ENCODE results near the gene ADPRS. TPM values are rescaled to one million over a fixed set of nuclear protein-coding genes. Genes with fewer than 3 reads are reported as not detected.

Gene ADPRS
- total and polyA plus RNA-seq, 4 experiments from 2014 or later, result 25.7 to 31.5 (median 27.7) TPM

DNA sequence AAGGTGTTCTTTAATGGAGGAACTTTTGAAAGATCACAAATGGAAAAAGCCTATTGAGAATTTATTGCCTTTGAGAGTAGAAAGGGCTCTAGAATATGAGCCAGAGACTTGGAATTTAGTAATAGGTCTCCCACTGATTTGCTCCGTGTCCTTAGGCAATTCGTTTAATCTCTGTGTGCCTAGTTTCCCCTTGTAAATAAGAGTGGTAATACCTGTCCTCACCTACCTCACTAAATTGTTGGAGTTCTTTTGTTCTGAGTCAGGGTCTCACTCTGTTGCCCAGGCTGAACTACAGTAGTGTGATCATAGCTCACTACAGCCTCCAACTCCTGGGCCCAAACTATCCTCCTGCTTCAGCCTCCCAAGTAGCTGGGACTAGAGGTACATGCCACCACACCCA lies 19.8 kb upstream of the ADPRS start:
- Mint-ChIP-seq H3K4me1 (no peaks in the 10 kb centered on the region), H3K9me3 (no peaks in the 10 kb centered on the region), H3K4me3 (no peak overlapping the region), H3K27ac (peak overlapping the region in 1 of 7 donors; percentile 43), H3K27me3 (no peaks in the 10 kb centered on the region), H3K36me3 (no peaks in the 10 kb centered on the region)
- no peaks in the 10 kb centered on the region for H3K9me3 ChIP-seq (ENCODE audit: control insufficient read depth in 1 of 2, low read length in 2 of 2)
- H3K4me1 ChIP-seq (ENCODE audit: insufficient read depth, low read length), result no peaks in the 10 kb centered on the region
- no peak overlapping the region for H3K4me3 ChIP-seq (ENCODE audit: low read length in 2 of 2)
- intact Hi-C loops (cut with micrococcal nuclease), result no loop called here
- no peaks in the 10 kb centered on the region for H3K36me3 ChIP-seq (ENCODE audit: insufficient read depth, low read length)
- DNase-seq, result no peak
- no peaks in the 10 kb centered on the region for H3K27me3 ChIP-seq (ENCODE audit: insufficient read depth, low read length)
- POLR2A ChIA-PET (ENCODE audit: partially characterized antibody), result interaction anchor here (1.2 kb wide), 1 partner anchor 20 kb away, joined by 4 read pairs; no protein-coding TSS in a partner anchor
- no peak overlapping the region for H3K27ac ChIP-seq (ENCODE audit: low read depth, low read length)
- CTCF ChIA-PET (ENCODE audit: partially characterized antibody), result no interaction called here

DNA sequence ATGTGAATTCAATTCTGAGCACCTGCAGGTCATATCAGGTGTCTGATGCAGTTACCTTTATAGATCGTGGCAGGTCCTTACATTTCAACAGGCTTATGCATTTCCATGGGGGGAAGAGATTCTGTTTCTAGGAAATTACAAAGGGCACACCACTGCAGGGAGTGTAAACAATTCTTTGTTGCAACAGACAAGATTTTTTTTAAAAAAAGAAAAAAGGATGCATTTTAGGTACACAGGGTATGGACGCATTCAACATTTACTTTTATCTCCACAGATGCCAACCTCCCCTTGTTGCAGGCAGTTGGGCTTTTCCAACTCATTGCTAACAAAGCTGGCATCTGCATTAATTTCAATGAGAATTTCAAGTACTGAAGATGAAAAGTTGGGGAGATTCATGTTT lies 18.3 kb upstream of the ADPRS start:
- ChIA-PET POLR2A (ENCODE audit: partially characterized antibody) (no interaction called here), CTCF (ENCODE audit: partially characterized antibody) (no interaction called here)
- Histone ChIP-seq H3K27ac (ENCODE audit: low read depth, low read length) (no peak overlapping the region), H3K36me3 (ENCODE audit: insufficient read depth, low read length) (no peaks in the 10 kb centered on the region), H3K4me1 (ENCODE audit: insufficient read depth, low read length) (no peaks in the 10 kb centered on the region), H3K4me3 (ENCODE audit: low read length in 2 of 2) (no peak overlapping the region), H3K27me3 (ENCODE audit: insufficient read depth, low read length) (no peaks in the 10 kb centered on the region), H3K9me3 (ENCODE audit: control insufficient read depth in 1 of 2, low read length in 2 of 2) (no peaks in the 10 kb centered on the region)
- no peak overlapping the region for H3K4me3 Mint-ChIP-seq
- no peaks in the 10 kb centered on the region for H3K36me3 Mint-ChIP-seq
- H3K4me1 Mint-ChIP-seq, result no peaks in the 10 kb centered on the region
- no peaks in the 10 kb centered on the region for H3K9me3 Mint-ChIP-seq
- peak overlapping the region in 1 of 7 donors; percentile 62 for H3K27ac Mint-ChIP-seq
- no peak for DNase-seq
- no peaks in the 10 kb centered on the region for H3K27me3 Mint-ChIP-seq
- intact Hi-C loops (cut with micrococcal nuclease), result no loop called here

DNA sequence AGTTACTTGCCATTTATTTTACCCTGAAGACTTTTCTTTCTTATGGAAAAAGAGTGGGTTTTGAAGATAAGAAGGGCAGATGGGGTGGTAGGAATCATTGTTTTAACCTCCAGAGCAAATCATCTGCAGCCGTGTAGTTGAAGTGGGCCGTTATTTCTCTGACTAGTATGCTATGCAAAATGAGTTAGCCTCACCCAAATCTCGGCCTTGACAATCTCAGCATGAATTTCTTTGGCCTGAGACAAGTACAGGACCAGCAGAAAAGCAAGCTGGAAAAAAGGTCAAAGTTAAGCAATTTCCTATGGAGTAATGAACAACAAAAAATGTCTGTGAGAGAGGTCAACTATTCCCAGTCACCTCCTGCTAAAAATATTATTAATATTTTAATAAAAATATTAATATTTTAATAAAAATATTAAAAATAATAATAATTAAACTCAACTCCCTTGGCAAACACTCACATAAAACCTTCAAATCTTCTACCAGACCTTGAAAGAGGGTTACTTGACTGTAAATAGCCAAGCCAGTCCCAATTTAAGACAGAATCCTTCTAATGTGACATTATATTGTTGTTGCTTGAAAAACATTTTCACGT lies 11.6 kb upstream of the ADPRS start:
- ChIA-PET POLR2A (ENCODE audit: partially characterized antibody) (no interaction called here), CTCF (ENCODE audit: partially characterized antibody) (no interaction called here)
- intact Hi-C loops (cut with micrococcal nuclease), result no loop called here
- Histone ChIP-seq H3K4me3 (ENCODE audit: low read length in 2 of 2) (no peak overlapping the region), H3K36me3 (ENCODE audit: insufficient read depth, low read length) (no peaks in the 10 kb centered on the region), H3K27ac (ENCODE audit: low read depth, low read length) (no peak overlapping the region), H3K4me1 (ENCODE audit: insufficient read depth, low read length) (no peaks in the 10 kb centered on the region), H3K27me3 (ENCODE audit: insufficient read depth, low read length) (no peaks in the 10 kb centered on the region), H3K9me3 (ENCODE audit: control insufficient read depth in 1 of 2, low read length in 2 of 2) (no peaks in the 10 kb centered on the region)
- Mint-ChIP-seq H3K27ac (no peak overlapping the region), H3K4me3 (no peak overlapping the region), H3K9me3 (no peaks in the 10 kb centered on the region), H3K4me1 (no peaks in the 10 kb centered on the region), H3K36me3 (no peaks in the 10 kb centered on the region), H3K27me3 (peaks cover 7 to 11% of the 10 kb centered on the region in 2 donors)
- no peak for DNase-seq

- Histone ChIP-seq H3K36me3 (ENCODE audit: insufficient read depth, low read length) (no peaks in the 10 kb centered on the region), H3K9me3 (ENCODE audit: control insufficient read depth in 1 of 2, low read length in 2 of 2) (no peaks in the 10 kb centered on the region), H3K4me3 (ENCODE audit: low read length in 2 of 2) (no peak overlapping the region), H3K27ac (ENCODE audit: low read depth, low read length) (no peak overlapping the region), H3K27me3 (ENCODE audit: insufficient read depth, low read length) (no peaks in the 10 kb centered on the region), H3K4me1 (ENCODE audit: insufficient read depth, low read length) (no peaks in the 10 kb centered on the region)
- no peak for DNase-seq
- ChIA-PET POLR2A (ENCODE audit: partially characterized antibody) (no interaction called here), CTCF (ENCODE audit: partially characterized antibody) (no interaction called here)
- Mint-ChIP-seq H3K9me3 (no peaks in the 10 kb centered on the region), H3K36me3 (no peaks in the 10 kb centered on the region), H3K27ac (no peak overlapping the region), H3K27me3 (peaks cover 14 to 21% of the 10 kb centered on the region in 2 donors), H3K4me3 (no peak overlapping the region), H3K4me1 (no peaks in the 10 kb centered on the region)
- intact Hi-C loops (cut with micrococcal nuclease), result no loop called here
These were observed 8.5 kb upstream of the ADPRS start for GRCh38 chr1:36080236-36080635.

DNA sequence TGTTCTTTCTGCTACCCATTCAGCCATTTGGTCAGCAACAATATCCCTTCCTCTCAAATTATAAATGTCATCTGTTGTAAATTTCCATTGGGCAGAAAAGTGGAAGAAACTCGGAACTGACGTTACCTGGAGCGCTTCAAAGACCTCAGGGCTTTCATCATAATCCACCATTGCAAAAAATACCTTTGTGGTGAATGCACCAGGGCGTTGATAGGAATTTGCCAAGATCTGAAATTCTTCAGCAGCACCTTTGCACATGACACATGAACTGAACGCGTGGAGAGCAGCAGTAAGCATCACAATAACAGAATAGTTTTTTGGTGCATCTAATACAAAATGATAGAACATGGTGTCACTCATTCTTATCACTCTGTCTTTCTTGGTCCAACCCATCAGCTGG lies 7.9 kb upstream of the ADPRS start:
- no peak overlapping the region for H3K27ac ChIP-seq (ENCODE audit: low read depth, low read length)
- H3K36me3 ChIP-seq (ENCODE audit: insufficient read depth, low read length), result no peaks in the 10 kb centered on the region
- no peak overlapping the region for H3K4me3 Mint-ChIP-seq
- ChIA-PET POLR2A (ENCODE audit: partially characterized antibody) (no interaction called here), CTCF (ENCODE audit: partially characterized antibody) (no interaction called here)
- H3K36me3 Mint-ChIP-seq, result no peaks in the 10 kb centered on the region
- H3K4me1 ChIP-seq (ENCODE audit: insufficient read depth, low read length), result no peaks in the 10 kb centered on the region
- H3K4me3 ChIP-seq (ENCODE audit: low read length in 2 of 2), result no peak overlapping the region
- H3K9me3 ChIP-seq (ENCODE audit: control insufficient read depth in 1 of 2, low read length in 2 of 2), result no peaks in the 10 kb centered on the region
- no peak for DNase-seq
- H3K27me3 Mint-ChIP-seq, result peaks cover 14 to 21% of the 10 kb centered on the region in 2 donors
- H3K4me1 Mint-ChIP-seq, result no peaks in the 10 kb centered on the region
- no peak overlapping the region for H3K27ac Mint-ChIP-seq
- H3K9me3 Mint-ChIP-seq, result no peaks in the 10 kb centered on the region
- H3K27me3 ChIP-seq (ENCODE audit: insufficient read depth, low read length), result no peaks in the 10 kb centered on the region
- intact Hi-C loops (cut with micrococcal nuclease), result no loop called here

GRCh38 chr1:36081926-36082485 lies 6.7 kb upstream of the ADPRS start:
- intact Hi-C loops (cut with micrococcal nuclease), result no loop called here
- peaks cover 14 to 27% of the 10 kb centered on the region in 2 donors for H3K27me3 Mint-ChIP-seq
- Histone ChIP-seq H3K36me3 (ENCODE audit: insufficient read depth, low read length) (no peaks in the 10 kb centered on the region), H3K4me3 (ENCODE audit: low read length in 2 of 2) (no peak overlapping the region), H3K27me3 (ENCODE audit: insufficient read depth, low read length) (no peaks in the 10 kb centered on the region), H3K4me1 (ENCODE audit: insufficient read depth, low read length) (no peaks in the 10 kb centered on the region), H3K9me3 (ENCODE audit: control insufficient read depth in 1 of 2, low read length in 2 of 2) (no peaks in the 10 kb centered on the region), H3K27ac (ENCODE audit: low read depth, low read length) (no peak overlapping the region)
- no peak overlapping the region for H3K27ac Mint-ChIP-seq
- peaks cover 0 to 2% (median 0%) of the 10 kb centered on the region in 4 donors for H3K4me1 Mint-ChIP-seq
- ChIA-PET CTCF (ENCODE audit: partially characterized antibody) (no interaction called here), POLR2A (ENCODE audit: partially characterized antibody) (no interaction called here)
- H3K4me3 Mint-ChIP-seq, result no peak overlapping the region
- no peak for DNase-seq
- H3K36me3 Mint-ChIP-seq, result no peaks in the 10 kb centered on the region
- H3K9me3 Mint-ChIP-seq, result no peaks in the 10 kb centered on the region

DNA sequence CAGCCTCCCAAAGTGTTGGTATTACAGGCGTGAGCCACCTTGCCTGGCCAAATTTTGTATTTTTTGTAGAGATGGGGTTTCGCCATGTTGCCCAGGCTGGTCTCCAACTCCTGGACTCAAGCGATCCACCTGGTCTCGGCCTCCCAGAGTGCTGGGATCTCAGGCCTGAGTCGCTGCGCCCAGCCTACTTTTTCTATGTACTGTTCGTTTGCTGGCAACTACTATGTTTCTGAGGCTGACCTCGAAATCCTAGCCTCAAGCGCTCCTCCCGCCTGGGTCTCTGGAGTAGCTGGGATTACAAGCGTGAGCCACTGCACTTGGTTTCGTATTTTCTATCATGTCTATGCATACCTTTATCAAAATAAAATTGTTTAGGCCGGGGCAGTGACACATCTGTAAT lies 5.5 kb upstream of the ADPRS start:
- DNase-seq, result no peak
- H3K4me1 ChIP-seq (ENCODE audit: insufficient read depth, low read length), result peaks cover 2% of the 10 kb centered on the region
- H3K36me3 ChIP-seq (ENCODE audit: insufficient read depth, low read length), result no peaks in the 10 kb centered on the region
- ChIA-PET CTCF (ENCODE audit: partially characterized antibody) (no interaction called here), POLR2A (ENCODE audit: partially characterized antibody) (no interaction called here)
- H3K4me3 ChIP-seq (ENCODE audit: low read length in 2 of 2), result no peak overlapping the region
- H3K36me3 Mint-ChIP-seq, result no peaks in the 10 kb centered on the region
- intact Hi-C loops (cut with micrococcal nuclease), result no loop called here
- H3K27me3 ChIP-seq (ENCODE audit: insufficient read depth, low read length), result no peaks in the 10 kb centered on the region
- H3K9me3 Mint-ChIP-seq, result no peaks in the 10 kb centered on the region
- peaks cover 0 to 4% (median under 1%) of the 10 kb centered on the region in 4 donors for H3K4me1 Mint-ChIP-seq
- H3K27ac ChIP-seq (ENCODE audit: low read depth, low read length), result no peak overlapping the region
- no peak overlapping the region for H3K4me3 Mint-ChIP-seq
- H3K27me3 Mint-ChIP-seq, result peaks cover 14 to 27% of the 10 kb centered on the region in 2 donors
- no peaks in the 10 kb centered on the region for H3K9me3 ChIP-seq (ENCODE audit: control insufficient read depth in 1 of 2, low read length in 2 of 2)
- no peak overlapping the region for H3K27ac Mint-ChIP-seq

Measured in CD4-positive, alpha-beta memory T cell (primary cell).